Islet precursor cell (in vitro differentiated cells): ENCODE results near the gene SCRN2.
A peak's percentile ranks its signal among the peaks of the same experiment; 100 is the strongest.

Source experiments
- DNase-seq: peaks from one replicate; pipeline ENCODE4 v3.0.0-alpha.2; 2018

SCRN2 gene

DNA sequence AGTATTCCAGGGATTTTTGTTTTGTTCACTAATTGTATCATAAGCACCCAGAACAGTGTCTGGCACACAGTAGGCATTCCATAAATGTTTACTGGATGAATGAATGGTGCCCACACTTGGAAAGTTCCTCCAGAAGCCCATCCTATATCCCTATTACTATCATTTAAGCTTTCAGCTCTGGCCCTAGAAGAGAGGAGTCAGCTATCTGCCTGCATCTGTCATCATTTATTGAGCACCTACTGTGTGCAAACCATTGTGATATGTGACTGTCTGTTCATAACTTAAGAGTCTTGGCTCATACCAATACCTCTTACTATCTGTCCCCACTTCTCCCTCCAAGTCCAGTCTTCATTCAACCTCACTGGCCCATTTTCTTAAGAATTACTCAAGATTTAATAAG is 30.0 kb upstream of the SCRN2 start:
- no peak for DNase-seq

DNA sequence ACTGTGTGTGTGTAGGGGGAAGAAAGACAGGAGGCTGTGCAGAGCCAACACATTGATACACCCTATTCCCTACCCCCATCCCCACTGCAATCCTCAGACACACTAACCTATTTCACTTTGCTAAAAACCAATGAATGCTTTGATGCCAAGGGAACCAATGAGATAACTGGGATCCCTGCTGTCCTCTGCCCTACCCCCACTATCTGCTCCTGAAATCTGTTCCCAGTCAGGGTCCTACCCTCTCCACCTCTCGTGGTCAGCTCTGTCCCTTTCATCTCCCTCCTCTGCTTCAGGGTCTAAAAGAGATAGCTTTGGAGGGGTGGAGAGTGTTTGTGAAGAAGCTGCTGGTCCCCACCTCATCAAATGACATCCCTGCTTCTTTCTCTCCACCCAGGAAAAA is 29.0 kb upstream of the SCRN2 start:
- DNase-seq: no peak

DNA sequence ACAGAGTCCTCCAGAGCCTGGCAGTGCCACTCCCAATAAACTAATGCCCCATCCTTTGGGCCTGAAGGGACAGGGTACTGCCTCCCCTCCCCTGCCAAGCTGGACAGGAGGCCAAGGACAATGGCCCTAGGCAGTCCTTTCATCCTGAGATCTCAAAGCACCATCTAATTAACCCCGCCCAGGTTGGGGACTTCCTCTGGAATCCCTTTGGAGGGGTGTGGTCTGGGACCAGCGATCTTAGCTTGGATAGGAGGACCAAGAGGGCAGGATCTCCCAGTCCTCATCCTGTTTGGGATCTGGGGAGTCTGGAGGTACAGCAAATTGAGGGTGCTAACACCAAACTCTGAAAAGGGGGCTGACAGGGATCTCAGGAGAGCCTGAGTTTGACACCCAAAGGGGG is 28.0 kb upstream of the SCRN2 start:
- no peak for DNase-seq

DNA sequence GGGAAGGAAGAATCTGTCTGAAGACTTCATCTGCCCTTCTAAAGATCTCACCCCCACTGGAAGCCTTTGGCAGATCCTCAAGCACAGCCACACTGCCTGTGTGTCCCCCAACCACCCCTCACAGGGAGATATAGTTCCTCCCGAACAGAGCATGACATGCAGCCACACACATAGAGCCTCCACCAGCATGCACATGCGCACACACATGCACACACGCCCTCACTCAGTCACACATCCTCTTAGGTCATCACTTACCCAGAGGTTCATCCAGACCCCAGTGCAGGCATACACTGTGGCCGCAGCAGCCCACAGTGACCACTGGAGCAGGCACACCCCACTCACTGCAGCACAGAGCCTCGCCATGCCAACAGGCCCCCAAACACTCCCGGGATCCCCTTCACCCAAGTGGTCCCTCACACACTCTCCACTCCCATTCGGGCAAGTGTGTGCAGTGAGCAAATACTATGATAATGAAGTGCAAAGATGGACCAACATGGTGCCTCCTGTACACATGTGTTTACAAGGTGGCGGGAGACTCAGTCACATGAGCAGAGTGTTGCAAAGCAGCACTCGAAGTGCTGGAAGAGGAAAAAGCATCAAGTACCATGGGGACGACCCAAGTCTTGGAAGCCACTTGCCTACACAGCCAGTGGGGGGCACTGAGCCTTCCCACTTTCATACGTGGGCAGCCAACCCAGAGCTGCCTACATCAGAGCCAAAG is 26.9 kb upstream of the SCRN2 start:
- DNase-seq: no peak

DNA sequence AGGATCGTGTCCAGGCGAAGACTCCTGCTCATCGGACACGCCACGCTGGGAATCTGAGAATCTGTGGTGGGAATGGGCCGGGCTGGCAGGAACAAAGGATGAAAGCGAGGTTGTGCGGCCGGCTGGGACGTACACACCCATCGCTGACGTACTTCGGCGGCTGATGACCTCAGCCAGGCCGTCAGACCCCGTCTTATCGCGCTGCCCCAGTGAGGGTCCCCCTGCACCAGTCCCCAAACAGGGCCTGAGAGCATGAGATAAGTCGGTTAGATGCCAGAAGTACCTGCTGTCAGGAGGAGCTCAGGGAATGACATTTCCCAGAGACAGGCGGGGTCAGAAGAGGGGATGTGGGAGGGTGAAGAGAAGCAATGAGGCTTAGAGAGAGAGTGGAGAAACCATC is 25.9 kb upstream of the SCRN2 start:
- DNase-seq: no peak

DNA sequence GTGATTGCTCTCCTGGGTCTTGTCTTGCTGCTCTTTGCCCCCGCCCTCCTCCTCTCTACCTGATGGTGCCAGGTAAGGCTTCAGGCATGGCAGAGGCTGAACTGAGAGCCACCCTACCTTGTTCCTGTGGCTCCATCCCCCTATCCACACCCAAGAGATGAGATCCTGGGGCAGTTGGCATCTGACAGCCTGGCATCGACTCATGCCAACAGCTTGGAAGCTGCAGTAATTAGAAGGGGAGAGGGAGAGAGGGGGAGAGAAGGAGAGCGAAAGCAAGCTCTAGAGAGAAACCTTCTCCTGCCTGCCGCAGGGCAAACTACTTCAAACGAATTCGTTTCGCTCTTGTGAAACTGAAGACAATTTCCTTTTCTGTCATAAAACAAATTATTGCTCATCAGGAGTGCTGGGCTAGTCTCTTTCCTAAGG is 23.7 kb upstream of the SCRN2 start:
- no peak for DNase-seq

DNA sequence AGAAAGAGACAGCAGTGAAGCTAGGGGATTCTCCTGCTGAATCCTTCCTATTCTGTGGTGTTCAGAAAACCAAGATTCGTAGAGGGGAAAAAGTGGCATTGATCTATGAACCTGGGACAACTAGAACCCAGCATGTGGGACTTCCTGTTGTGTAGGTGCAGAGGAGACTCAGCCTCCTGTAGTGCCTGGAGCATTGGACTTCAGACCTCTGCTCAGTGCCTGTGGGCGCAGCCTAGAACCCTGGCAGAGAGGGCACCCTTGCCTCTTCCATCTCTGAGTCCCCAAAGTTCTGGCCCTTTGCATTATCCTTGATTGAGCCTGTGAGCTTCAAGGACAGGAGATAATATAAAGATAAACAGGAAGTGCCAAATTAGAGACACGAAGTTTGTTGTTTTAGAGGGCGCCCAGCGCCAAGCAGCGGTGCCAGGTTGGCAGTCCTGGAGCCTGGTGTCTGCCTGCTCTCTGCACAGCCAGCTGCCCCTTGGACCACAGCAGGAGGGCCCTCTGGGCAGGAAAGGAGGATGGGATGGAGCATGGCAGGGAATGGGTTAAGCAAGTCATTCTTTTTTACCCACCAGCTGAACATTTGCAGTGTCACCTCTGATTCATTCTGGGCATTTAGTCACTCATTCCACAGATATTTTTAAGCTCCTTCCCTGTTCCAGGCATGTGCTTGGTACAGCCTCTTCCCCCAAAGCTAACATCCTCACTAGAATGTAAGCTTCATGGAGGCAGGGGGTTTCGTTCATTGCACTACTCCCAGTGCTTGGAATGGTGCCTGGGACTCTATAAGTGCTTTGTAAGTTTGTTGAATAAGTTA is 21.8 kb upstream of the SCRN2 start:
- DNase-seq: no peak

DNA sequence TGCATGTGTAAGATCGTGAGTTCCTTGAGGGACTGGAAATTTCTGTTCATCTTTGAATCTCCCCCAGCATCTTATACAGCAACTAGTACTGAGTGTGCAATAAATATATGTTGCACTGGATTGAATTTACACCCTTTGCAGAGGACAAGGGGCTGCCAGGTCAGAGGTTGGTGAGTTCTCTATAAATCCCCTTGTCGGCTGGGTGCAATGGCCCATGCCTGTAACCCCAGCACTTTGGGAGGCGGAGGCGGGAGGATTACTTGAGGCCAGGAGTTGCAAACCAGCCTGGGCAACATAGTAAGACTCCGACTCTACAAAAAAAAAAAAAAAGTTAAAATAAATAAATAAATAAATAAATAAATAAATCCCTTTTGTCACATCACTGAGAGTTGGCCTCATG is 19.3 kb upstream of the SCRN2 start:
- no peak for DNase-seq

DNA sequence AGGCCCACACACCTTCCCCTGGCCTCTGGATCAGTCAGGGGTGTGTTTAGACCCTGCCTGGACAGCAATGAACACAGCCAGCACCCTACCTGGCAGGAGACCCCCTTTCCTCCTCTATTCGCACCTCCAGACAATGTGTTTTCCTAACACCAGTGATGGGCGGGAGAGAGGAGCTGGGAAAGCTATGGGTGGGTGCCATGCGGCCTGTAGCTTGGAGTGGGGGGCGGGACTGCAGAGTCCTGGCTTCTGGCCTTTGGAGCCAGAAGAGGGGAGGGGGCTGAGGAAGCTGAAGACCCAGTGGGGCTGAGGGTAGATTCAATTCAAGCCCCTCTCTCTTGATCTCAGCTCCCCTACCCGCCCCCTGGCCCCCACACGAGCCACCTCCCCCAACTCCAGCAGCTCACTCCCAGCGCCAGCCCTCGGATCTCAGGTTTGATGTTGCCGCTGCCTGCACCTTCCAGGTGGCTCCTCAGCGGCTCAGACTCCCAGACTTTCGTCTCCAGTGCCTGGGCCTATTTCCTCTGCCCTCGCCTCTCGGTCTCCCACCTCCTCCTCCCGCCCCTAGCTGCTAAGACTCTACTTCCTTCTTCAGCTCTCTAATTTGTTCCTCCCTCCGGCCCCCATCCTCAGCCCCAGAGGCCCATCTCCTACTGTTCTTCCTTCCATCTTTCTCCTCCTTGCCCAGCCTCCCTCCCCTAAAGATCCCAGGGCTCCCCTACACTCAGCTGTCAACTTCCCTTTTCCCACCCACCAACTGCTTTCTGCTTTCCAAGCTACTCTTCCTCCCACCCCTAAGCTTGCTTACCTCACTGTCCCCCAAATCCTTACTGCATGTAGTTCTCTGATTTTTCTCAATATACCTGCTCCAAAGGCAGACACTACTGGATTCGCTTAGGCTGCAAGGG is 16.7 kb upstream of the SCRN2 start:
- no peak for DNase-seq

DNA sequence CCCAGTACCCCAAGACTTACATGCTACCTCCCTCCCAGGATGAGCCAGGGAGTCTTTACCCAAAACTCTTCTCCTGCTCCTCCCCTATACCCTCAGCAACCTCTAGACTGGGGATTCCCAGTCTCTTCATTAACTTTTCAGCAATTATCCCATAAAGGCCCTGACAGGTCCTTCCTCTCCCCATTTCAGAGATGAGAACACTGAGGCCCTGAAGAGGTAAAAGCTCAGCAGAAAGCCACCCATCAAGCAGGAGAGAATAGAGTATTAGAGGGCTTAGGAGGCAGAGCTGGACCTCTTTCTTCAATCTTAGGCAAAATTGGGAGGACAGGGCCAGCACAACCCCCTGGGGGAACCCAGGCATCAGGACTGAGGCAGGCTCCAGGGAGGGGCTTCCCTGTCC is 15.8 kb upstream of the SCRN2 start:
- DNase-seq: no peak

DNA sequence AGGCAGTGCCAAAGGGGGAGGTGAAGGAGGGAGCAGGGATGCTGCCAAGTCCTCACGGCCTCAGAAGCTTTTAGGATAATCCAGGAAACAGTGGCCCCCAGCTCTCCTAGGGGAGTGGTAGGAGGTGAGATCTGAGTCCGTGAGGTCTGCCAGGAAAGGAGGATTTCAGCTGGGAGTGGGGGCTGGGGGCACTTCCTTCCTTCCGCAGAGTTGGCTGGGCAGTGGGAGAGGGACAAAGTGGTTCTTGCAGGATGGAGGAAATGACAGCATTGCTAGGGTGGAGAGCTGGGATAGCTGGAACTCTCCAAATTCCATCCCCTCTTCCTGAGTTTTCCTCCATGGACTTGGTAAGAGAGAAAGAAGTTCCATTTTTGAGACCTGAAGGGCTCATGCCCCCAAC is 14.7 kb upstream of the SCRN2 start:
- DNase-seq: no peak

DNA sequence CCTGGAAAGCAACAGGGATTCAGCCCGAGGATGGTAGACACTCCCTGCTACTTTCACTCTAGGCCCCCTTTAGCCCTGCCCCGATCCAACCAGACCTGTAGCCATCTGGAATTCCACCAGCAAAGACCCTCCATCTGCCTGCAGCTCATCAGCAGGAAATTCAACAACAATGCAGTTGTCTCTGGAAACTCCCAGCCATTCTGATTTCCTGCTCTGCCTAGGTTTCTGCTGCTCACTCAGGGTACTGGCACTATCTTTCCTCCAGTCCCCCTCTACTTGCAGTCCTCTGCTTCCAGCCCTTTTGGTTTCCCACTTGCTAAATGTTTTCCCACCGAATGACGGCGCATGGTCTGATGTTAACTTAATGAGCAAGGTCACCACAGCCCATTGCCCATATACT is 12.5 kb upstream of the SCRN2 start:
- DNase-seq: no peak

DNA sequence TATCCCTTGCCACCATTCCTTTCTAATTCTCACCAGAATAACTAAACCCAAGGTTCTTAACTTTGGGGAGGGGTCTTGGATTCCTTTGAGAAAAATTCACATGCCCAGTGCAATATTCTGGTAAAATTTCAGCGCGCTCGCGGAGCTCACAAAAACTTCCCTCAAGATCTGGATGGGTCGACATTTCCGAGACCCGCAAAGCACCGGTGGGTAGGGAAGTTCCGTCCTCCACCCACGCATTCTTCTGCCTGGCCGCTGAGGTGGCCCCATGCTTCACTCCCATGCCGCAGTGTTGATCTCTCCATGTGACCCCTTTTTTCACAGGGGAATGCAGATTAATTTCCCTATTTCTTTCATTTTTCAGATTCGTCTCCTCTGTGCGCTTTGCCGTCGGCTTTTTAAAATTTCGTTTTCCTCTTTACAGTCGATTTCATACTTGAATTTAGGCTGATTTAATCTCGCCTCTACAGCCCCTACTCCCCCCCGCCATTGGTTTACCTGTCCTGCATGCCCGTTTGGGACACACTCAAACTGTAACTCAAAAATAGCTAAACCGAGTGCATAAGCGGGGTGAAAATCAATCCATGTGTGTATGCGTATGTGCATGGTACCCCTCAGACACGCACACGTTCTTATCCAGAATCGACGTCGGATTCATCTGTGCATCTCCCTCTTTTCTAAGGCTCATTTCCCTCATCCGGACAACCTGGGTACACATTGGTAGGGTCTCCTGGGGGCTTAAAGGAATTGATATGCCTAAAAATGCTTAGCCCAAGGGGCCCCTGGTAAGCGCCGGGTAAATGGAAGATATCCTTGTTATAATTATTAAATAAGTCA is 11.3 kb upstream of the SCRN2 start:
- DNase-seq: no peak

DNA sequence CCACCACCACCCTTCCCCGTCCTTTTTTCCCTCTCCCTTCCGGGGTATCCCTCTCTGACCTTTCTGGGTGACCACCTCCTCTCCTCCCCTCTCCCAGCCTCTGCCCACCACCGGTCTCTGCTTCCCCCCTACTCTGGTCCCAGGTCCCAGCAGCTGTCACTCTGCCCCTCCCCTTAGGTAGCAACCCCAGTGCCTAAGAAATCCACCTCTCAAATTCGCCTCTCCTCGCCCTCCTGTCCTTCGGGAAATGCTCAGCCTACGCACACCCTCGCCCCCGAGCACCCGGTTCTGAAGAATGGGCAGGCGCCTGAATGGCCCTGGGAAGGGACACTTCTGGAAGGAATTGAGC is 10.7 kb upstream of the SCRN2 start:
- no peak for DNase-seq

DNA sequence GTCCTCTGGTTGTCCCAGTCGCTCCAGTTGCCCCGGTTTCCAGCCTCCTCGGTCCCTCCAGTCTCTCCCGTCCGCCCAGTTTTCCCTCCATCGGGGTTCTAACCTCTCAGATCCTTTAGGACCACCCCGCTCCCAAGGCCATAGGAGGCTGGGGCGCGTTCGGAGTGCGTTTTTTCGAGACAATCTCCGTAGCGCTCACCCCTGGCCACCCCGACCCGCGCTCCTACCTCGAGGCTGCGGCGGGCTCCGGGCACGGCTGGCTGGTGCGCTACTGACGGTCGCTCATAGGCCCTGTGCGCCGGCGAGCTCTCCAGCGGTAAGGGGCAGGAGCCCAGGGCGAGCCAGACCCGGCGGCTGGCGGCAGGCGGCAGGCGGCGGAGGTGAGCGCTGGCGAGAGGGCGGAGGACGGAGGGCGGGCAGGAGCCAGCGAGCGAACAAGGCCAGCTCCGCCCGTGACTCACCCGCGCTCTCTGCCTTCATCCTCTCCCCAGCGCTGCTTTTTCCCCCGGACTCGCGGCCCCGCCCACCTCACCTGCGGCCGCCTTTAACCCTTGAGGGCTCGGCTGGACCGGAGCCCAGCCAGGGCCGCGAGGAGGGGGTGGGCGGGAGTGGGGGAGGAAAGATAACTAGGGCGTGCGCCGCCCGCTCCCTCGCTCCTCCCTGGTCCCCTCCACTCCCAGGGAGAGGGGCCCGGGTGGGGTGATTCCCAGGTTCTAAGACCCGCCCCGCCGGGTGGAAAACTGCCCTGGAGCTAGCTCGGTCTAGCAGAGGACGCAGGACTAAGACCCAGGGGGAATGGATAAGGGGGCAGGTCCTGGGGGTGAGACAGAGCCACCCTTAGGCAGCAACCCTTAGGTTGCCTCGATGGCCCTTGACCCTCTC is 9.9 kb upstream of the SCRN2 start, which contains the start of gene SP6:
Gene SP6, minus strand, starts transcription at position 472 of the 882 bp plus-strand sequence. CDS start 2,734 bp downstream, outside the sequence.
- peak; percentile 99 for DNase-seq

DNA sequence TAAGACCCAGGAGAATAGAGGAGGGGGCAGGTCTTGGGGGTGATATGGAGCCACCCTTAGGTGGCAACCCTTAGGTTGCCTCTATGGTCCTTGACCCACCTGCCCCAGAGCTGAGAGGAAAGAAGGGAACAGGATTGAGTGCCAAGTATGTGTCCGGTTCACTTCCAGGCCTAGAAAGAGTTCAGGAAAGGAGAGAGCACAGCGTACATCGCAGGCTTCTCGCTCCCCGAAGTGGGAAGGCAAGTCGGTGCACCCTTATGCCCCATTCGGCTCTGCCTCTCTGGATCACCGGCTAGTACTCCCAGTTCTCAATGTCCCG is 9.3 kb upstream of the SCRN2 start:
- no peak for DNase-seq

DNA sequence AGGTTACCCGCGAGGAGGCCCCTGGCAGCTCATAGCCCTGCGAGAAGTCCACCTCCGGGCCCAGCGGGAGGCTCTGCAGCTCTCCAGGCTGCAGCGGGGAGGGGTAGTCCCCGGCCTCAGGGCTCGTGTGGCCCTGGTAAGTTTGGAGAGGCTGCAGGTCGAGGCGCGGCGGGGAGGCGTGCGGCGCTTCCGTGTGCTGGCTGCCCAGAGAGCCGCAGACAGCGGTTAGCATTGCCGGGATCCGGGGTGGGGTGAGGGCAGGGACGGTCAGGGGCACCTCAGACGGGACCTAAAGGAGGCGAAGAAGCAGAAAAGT is 7.1 kb upstream of the SCRN2 start:
- DNase-seq: peak; percentile 80

DNA sequence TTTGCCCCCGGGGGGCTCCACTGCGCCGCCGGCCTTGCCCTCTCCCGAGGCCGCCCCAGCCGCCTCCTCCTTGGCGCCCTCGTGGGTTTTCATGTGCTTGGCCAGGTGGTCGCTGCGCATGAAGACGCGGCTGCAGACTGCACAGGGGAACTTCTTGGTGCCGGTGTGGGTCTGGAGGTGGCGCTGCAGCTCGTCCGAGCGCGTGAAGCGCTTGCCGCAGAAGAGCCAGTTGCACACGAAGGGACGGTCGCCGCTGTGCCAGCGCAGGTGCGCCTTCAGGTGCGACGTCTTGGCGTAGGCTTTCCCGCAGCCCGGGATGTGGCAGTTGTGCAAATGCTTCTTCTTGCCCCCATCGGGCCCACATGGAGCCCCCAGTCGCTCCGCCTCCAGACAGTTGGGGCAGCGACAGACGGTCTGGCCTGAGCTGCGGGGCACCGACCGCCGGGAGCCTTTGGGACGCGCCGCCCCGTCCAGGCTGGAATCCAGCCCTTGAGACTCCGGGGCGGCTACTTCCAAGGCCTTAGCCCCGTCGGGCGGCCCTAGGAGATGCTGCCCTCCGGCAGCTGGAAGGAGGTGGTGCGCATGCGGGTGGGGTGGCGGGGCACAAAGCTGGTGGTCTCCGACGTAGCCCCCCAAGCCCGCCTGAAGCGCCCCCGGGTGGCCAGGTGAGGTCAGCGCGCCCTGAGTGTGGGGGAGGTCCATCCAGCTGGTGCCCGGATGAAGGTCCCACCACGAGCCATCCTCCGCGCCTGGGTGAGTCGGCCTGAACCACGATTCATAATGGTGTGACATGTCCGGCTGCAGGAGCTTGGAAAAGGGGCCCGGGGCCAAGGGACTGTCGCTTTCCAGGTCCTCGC is 6.5 kb upstream of the SCRN2 start:
- peak; percentile 90 for DNase-seq

DNA sequence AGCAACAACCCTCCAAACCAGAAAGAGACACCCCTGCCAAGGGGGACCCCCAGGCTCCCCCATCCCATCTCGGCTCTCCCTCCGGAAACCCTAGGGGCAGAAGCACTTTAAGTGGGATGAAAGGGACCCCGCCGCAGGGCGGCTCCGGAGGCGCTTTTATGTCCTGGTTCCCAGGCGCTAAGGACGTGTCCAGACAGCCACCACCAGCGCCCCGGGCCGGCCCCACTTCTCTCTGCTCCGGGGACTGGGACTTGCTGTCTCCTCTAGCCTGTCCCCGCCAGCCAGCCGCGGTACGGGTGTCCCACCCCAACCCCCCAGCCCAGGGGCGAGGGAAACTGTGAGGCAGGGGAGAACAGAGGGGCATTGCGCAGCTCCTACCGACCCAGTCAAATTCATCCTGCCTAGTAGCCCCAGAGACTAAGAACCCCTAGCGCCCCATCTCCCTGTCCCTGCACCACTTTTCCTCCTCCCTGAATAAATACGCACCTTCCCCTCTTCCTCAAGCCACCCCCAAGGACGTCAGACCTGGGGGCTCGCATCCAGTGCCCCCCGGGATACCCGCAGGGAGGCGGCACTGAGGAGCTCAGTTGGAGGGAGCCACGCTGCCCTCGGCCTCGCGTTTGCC is 5.8 kb upstream of the SCRN2 start:
- peak; percentile 91 for DNase-seq

DNA sequence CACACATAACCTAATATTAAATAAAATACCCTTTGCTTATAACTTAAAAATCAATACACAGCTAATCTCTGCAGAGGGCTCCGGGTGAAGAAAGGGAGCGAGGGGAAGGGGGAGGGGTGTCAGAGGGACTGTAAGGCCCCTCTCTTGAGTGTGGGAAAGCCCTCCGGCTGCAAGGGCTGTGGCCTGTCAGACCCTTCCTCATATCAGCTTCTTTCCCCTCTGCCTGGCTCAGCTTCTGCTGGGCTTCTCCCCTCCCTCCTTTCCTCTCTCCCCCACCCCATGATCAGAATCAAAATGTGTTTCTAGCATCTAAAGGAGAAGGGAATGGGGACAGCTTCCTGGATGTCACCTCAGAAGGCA is 4.6 kb upstream of the SCRN2 start:
- no peak for DNase-seq
